Measurements from ENCODE around the gene POU6F1. TPM values are rescaled to one million over a fixed set of nuclear protein-coding genes. Genes with fewer than 3 reads are reported as not detected.
A peak's percentile ranks its signal among the peaks of the same experiment; 100 is the strongest.

The POU6F1 gene
- total and polyA plus RNA-seq, 9 donors = 11.8 to 48.8 (median 28.9) TPM

GRCh38 chr12:51174501-51174900 is 43.4 kb downstream of the POU6F1 start:
- Histone ChIP-seq H3K27ac (no peak overlapping the region), H3K4me3 (no peak overlapping the region), H3K36me3 (no peaks in the 10 kb centered on the region), H3K27me3 (no peaks in the 10 kb centered on the region), H3K9me3 (no peaks in the 10 kb centered on the region), H3K4me1 (ENCODE audit: insufficient read depth) (no peaks in the 10 kb centered on the region)
- 74 to 81% (median 76%) methylated on average over 1 of the region's 1 CpG for WGBS, 3 donors
- DNase-seq = no peak
- intact Hi-C loops (cut with DNase I) = loop anchor here in 1 of 4 donors (5.0 kb wide), 1 partner anchor 63 kb away; the partner anchor contains the start of gene DAZAP2
- TF ChIP-seq POLR2A (IDR thresholded peaks at IDR 0.05) (no peak), EP300 (IDR thresholded peaks at IDR 0.05) (no peak), CTCF (IDR thresholded peaks at IDR 0.05) (no peak)

GRCh38 chr12:51172515-51173431 is 45.1 kb downstream of the POU6F1 start, which contains the start of gene TFCP2:
TFCP2 (minus strand) TSS chr12:51173135; CDS start chr12:51172422, 713 bp downstream.
- peak; percentile 95 to 97 (median 96) for DNase-seq
- Histone ChIP-seq H3K4me1 (ENCODE audit: insufficient read depth) (no peaks in the 10 kb centered on the region), H3K4me3 (peak within 1 kb of the TSS; percentile 85), H3K36me3 (no peaks in the 10 kb centered on the region), H3K27me3 (no peaks in the 10 kb centered on the region), H3K9me3 (no peaks in the 10 kb centered on the region), H3K27ac (peak within 1 kb of the TSS; percentile 89 to 97)
- TF ChIP-seq POLR2A (IDR thresholded peaks at IDR 0.05) (peak; percentile 71), CTCF (IDR thresholded peaks at IDR 0.05) (no peak)
- 0 to 2% (median 1%) methylated on average over 58 of the region's 58 CpGs for WGBS, 3 donors
- intact Hi-C loops (cut with DNase I) = loop anchor here in 2 of 4 donors (2.0 to 5.0 kb wide), 2 partner anchors 44 to 65 kb away; partner anchors contain the start of gene DAZAP2 (in 1 of the 2)

DNA sequence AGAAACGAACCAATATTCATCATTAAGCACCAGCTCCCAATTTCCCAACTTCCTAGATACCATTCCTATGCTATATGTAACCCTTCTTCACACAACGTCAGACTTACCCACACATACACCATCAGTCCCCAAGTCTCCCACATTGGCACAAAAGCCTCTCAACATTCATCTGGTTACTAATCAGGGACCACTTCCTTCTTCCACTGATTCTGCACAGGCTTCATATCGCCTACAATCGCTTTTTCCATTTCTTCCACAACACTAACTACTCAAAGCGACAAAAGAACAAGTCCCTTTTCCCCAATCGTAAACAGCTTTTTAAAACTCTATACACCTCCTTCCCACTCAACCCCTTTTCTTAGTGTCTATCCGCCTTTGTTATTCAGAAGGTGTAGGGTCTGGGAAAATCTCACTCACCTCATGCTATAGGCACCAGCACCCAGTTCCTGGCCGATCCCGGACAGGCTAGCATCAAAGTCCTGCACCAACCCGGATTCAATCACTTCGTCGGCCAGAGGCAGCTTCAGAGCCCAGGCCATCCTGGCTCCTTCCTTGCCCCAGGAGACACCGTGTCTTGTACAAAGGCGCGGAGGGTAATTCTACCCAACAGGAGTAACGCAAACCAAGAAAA is 45.9 kb downstream of the POU6F1 start:
- H3K27ac ChIP-seq = peak overlapping the region; percentile 89 to 97
- no peaks in the 10 kb centered on the region for H3K27me3 ChIP-seq
- H3K4me3 ChIP-seq = peak overlapping the region; percentile 85
- 1 to 2% (median 1%) methylated on average over 16 of the region's 16 CpGs for WGBS, 3 donors
- H3K9me3 ChIP-seq = no peaks in the 10 kb centered on the region
- intact Hi-C loops (cut with DNase I) = loop anchor here in 2 of 4 donors (2.0 to 5.0 kb wide), 2 partner anchors 45 to 65 kb away; partner anchors contain the start of gene DAZAP2 (in 1 of the 2)
- no peaks in the 10 kb centered on the region for H3K36me3 ChIP-seq
- DNase-seq = no peak
- H3K4me1 ChIP-seq (ENCODE audit: insufficient read depth) = no peaks in the 10 kb centered on the region
- no peak for TF ChIP-seq CTCF (IDR thresholded peaks at IDR 0.05)
- TF ChIP-seq EP300 (IDR thresholded peaks at IDR 0.05) = no peak
- no peak for TF ChIP-seq POLR2A (IDR thresholded peaks at IDR 0.05)

- no peak for TF ChIP-seq EP300 (IDR thresholded peaks at IDR 0.05)
- no peak for TF ChIP-seq POLR2A (IDR thresholded peaks at IDR 0.05)
- no peak for TF ChIP-seq CTCF (IDR thresholded peaks at IDR 0.05)
- no peak overlapping the region for H3K27ac ChIP-seq
- no peak for DNase-seq
- peaks cover 1% of the 10 kb centered on the region for H3K4me1 ChIP-seq (ENCODE audit: insufficient read depth)
- intact Hi-C loops (cut with DNase I) = no loop called here
- H3K9me3 ChIP-seq = no peaks in the 10 kb centered on the region
- 65 to 79% (median 74%) methylated on average over 3 of the region's 3 CpGs for WGBS, 3 donors
- H3K36me3 ChIP-seq = no peaks in the 10 kb centered on the region
- no peaks in the 10 kb centered on the region for H3K27me3 ChIP-seq
- no peak overlapping the region for H3K4me3 ChIP-seq
Measured at GRCh38 chr12:51163795-51164194, 54.1 kb downstream of the POU6F1 start.
